Panc1 (cell line): ENCODE results near the gene ZNF346. TPM values are rescaled to one million over a fixed set of nuclear protein-coding genes. Genes with fewer than 3 reads are reported as not detected.

ENCODE experiments used
- ATAC-seq: fragments of 200-7000 bp; cut with Tn5 transposase; 2 replicates; pipeline ENCODE4 v1.9.1; 2020; ENCODE audit warnings: mild to moderate bottlenecking, moderate library complexity
- BruUV-seq: library from RNA; stranded (reverse); fragments of 400-500 nt; replicated peaks from 2 replicates; lab custom pipeline; 2021; lab: Mats Ljungman, UMichigan
- CTCF ChIA-PET: fragments of 300-600 bp; sonication (Branson Sonifier 250); formaldehyde crosslinking; loops from one replicate; lab custom pipeline; 2022; ENCODE audit warnings: antibody characterized with exemption; lab: Charles Lee
- POLR2A ChIA-PET: fragments of 300-600 bp; sonication (Branson Sonifier 250); formaldehyde crosslinking; loops from one replicate; lab custom pipeline; 2022; ENCODE audit warnings: antibody characterized with exemption; lab: Charles Lee
- DNase-seq: peaks from one replicate; pipeline ENCODE4 v3.0.0-alpha.2; 2010; ENCODE audit warnings: low read depth, low spot score
- H3K27ac ChIP-seq: 2 replicates; pipeline ENCODE4 v1.5.1; 2011; ENCODE audit warnings: mild to moderate bottlenecking, low read length, inconsistent platforms
- H3K27me3 ChIP-seq: fragments of 200-500 bp; sonication (Bioruptor generic); 2 replicates; pipeline ENCODE4 v1.6.0; 2014; ENCODE audit warnings: low read length, inconsistent platforms; ENCODE audit not compliant: control insufficient read depth, insufficient read depth
- H3K36me3 ChIP-seq: fragments of 200-500 bp; sonication (Bioruptor generic); 2 replicates; pipeline ENCODE4 v1.5.1; 2014; ENCODE audit warnings: inconsistent platforms, mild to moderate bottlenecking, low read length, moderate library complexity; ENCODE audit not compliant: control insufficient read depth, insufficient read depth
- H3K4me1 ChIP-seq: 2 replicates; pipeline ENCODE4 v1.5.1; 2011; ENCODE audit warnings: inconsistent platforms, mild to moderate bottlenecking, low read length, moderate library complexity; ENCODE audit not compliant: control insufficient read depth, insufficient read depth
- H3K4me3 ChIP-seq, 2 experiments: 2 replicates each; pipeline ENCODE4 v1.5.1; 2011 to 2012; ENCODE audit warnings: low read depth in 2 of 2, low read length in 2 of 2, mild to moderate bottlenecking in 2 of 2, inconsistent platforms in 1 of 2, moderate library complexity in 1 of 2
- H3K9me3 ChIP-seq: fragments of 200-500 bp; sonication (Bioruptor generic); 2 replicates; pipeline ENCODE4 v1.5.1; 2014; ENCODE audit warnings: low read depth, mild to moderate bottlenecking, inconsistent platforms, low read length, moderate library complexity; ENCODE audit not compliant: control insufficient read depth, insufficient read depth
- CTCF ChIP-seq: fragments of 450-650 bp; IDR thresholded peaks from 2 replicates; pipeline ENCODE4 v1.5.1; 2017; ENCODE audit warnings: mild to moderate bottlenecking
- POLR2AphosphoS5 ChIP-seq: IDR thresholded peaks from 2 replicates; pipeline ENCODE4 v1.6.1; 2012; ENCODE audit warnings: mild to moderate bottlenecking, low read depth, low read length, moderate library complexity
- REST ChIP-seq, 2 experiments: IDR thresholded peaks; 2 replicates each; pipeline ENCODE4 v1.6.1; 2011 to 2012; ENCODE audit warnings: low read depth in 2 of 2, control low read depth in 1 of 2, low read length in 1 of 2, mild to moderate bottlenecking in 1 of 2, moderate library complexity in 1 of 2; ENCODE audit not compliant: insufficient read depth in 1 of 2
- SIN3A ChIP-seq: IDR thresholded peaks from 2 replicates; pipeline ENCODE4 v1.6.1; 2012; ENCODE audit warnings: low read depth, mild to moderate bottlenecking, low read length, moderate library complexity, borderline replicate concordance; ENCODE audit not compliant: insufficient read depth
- TCF7L2 ChIP-seq: IDR thresholded peaks from 2 replicates; pipeline ENCODE4 v1.6.1; 2011; ENCODE audit warnings: mild to moderate bottlenecking, low read depth, low read length, inconsistent platforms
- in situ Hi-C: cut with HindIII; loops from 2 replicates; pipeline ENCODE4 v1.10.0; 2016; ENCODE audit warnings: low sequenced_read_pairs, low pct_unique_long_range_greater_than_20kb
- intact Hi-C: fragments of 100-400 bp; cut with micrococcal nuclease; formaldehyde crosslinking; loops from one replicate; pipeline ENCODE4 v1.10.0; 2022; ENCODE audit not compliant: unreplicated experiment
- total RNA-seq: library from RNA; stranded (reverse); gene quantifications from one replicate; pipeline ENCODE4 v1.2.1, GENCODE V29; 2021; ENCODE audit not compliant: unreplicated experiment

The ZNF346 gene
- total RNA-seq, 1 experiment from 2014 or later = 21.3 TPM

GRCh38 chr5:176985516-176985915 lies 37.0 kb upstream of the ZNF346 start:
- H3K4me3 ChIP-seq = no peak overlapping the region
- no peak for ATAC-seq
- CTCF ChIA-PET = interaction anchor here (0.6 kb wide), 1 partner anchor 325 kb away, joined by 3 read pairs; no protein-coding TSS in a partner anchor
- no peak overlapping the region for H3K27ac ChIP-seq
- peaks cover 2% of the 10 kb centered on the region; the same call in 1 of the 2 replicates for H3K36me3 ChIP-seq
- DNase-seq = no peak
- H3K27me3 ChIP-seq = no peaks in the 10 kb centered on the region
- intact Hi-C loops = no loop called here
- POLR2A ChIA-PET = no interaction called here
- in situ Hi-C loops = no loop called here
- no TSS peak for BruUV-seq
- H3K9me3 ChIP-seq = no peaks in the 10 kb centered on the region
- TF ChIP-seq REST (IDR thresholded peaks at IDR 0.05; ENCODE audit: insufficient read depth in 1 of 2, low read depth in 2 of 2, low read length in 1 of 2) (no peak), CTCF (no peak)
- no peaks in the 10 kb centered on the region for H3K4me1 ChIP-seq

GRCh38 chr5:176986280-176986679 lies 36.2 kb upstream of the ZNF346 start:
- Histone ChIP-seq H3K27ac (no peak overlapping the region), H3K4me3 (no peak overlapping the region), H3K9me3 (no peaks in the 10 kb centered on the region), H3K4me1 (no peaks in the 10 kb centered on the region), H3K27me3 (no peaks in the 10 kb centered on the region), H3K36me3 (peaks cover 2% of the 10 kb centered on the region; the same call in 1 of the 2 replicates)
- no peak for ATAC-seq
- TF ChIP-seq SIN3A = no peak
- TF ChIP-seq CTCF = no peak
- no peak for TF ChIP-seq REST (IDR thresholded peaks at IDR 0.05; ENCODE audit: insufficient read depth in 1 of 2, low read depth in 2 of 2, low read length in 1 of 2)
- no peak for TF ChIP-seq POLR2AphosphoS5
- no peak for TF ChIP-seq TCF7L2
- POLR2A ChIA-PET = interaction anchor here (0.6 kb wide), 1 partner anchor 31 kb away, joined by 7 read pairs; no protein-coding TSS in a partner anchor
- no TSS peak for BruUV-seq
- DNase-seq = no peak
- intact Hi-C loops (no loop called here), in situ Hi-C loops (no loop called here)
- CTCF ChIA-PET = interaction anchor here (0.6 kb wide), 2 partner anchors 56 to 326 kb away, joined by 3 to 5 read pairs; no protein-coding TSS in a partner anchor
